RCC 7860 (cell line): ENCODE measurements around the gene ACSF3.
A peak's percentile ranks its signal among the peaks of the same experiment; 100 is the strongest.

Experiments
- DNase-seq: peaks from one replicate; pipeline ENCODE4 v3.0.0-alpha.2; 2015; ENCODE audit warnings: low spot score
- FAIRE-seq: peaks from 2 replicates; lab custom pipeline; 2012; peaks lifted over from hg19 to GRCh38; lab: Jason Lieb, UNC

The ACSF3 gene

DNA sequence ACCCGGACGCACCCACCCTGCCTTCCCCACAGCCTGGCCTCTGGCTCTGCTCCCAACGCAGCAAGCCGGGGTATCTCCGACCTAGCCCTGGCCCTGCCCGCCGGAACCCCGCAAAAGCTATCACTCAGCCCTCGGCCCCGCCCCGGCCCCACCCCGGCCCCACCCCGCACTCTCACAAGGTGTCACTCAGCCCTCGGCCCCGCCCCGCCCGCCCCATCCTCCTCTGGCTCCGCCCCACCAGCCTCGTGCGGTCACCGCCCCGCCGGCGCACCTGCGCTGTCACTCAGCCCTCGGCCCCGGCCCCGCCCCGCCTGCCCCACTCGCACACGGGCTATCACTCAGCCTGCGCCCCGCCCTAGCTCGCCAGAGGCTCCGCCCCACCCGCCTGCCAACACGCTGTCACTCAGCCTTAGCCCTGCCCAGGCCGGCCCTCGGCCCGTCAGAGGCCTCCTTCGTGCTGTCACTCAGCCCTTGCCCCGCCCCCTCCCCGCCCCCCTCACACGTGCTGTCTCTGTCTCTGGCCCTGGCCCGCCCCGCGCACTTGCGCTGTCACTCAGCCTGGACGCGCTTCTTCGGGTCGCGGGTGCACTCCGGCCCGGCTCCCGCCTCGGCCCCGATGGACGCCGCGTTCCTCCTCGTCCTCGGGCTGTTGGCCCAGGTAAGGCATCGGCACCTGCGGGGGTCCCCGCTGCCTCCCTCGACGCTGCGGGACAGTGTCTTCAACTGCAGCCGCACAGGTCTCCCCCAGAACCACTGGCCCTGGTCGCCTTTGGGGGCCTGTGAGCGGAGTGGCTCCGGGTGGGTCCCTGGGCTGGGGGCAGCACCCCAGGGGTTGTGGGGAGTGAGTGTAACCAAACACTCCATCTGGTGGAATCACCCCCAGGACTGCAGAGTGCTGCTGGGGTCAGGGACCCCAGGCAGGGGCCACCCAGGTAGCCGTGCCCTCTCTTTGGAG, 77.8 kb downstream of the ACSF3 start, which contains the start of gene CDH15:
Gene CDH15, plus strand, starts transcription at position 533 of the 955 bp plus-strand sequence. Its CDS starts 84 bp downstream, at position 617.
- DNase-seq (peak; percentile 78), FAIRE-seq (no peak)

DNA sequence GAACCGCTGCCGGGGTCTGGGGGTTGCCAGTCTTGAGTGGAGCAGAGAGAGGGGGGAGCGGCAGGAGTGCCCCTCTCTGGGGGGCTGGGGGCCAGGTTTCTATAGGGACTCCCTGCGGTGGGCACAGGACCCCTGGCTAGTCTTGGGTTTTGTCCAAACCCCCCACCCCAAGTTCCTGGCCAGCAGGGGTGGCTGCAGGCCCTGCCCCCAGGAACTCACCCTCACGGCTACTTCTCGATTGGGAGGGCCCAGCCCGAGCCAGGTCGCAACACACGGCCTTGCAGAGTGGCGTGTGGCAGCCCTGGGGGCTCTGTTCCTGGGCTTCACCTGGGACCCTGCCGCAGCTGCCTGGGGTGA, 78.5 kb downstream of the ACSF3 start:
- no peak for FAIRE-seq
- DNase-seq = no peak

DNA sequence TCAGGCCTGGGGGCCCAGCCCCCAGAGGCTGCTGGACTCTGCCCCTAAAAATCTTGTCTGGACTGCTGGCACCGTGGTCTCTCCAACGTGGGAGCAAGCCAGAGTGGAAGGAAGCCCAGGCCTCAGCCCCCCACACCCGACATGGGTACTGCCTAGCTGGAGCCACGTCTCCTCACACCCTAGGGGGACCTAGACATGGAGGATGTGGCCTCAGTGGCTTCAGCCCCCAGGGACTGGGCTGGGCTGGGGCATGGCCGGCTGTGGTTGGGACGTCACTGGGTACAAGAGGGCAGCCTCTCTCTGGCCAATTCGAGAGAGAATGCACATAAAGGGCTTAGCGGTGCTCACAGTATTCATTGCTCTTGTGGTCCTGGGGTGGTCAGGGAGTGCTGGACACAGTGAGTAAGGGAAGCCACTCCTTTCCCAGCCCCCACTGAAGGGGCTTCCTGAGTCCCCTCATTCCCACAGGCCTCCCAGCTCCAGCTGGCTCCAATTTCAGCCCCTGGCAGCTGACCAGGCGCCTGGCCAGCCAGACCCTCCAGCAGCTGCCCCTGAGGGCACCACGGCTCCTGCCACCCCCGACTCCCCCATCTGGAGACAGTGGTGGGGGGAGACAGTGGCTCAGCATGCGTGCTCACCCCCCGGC, 79.0 kb downstream of the ACSF3 start:
- DNase-seq = no peak
- no peak for FAIRE-seq

DNA sequence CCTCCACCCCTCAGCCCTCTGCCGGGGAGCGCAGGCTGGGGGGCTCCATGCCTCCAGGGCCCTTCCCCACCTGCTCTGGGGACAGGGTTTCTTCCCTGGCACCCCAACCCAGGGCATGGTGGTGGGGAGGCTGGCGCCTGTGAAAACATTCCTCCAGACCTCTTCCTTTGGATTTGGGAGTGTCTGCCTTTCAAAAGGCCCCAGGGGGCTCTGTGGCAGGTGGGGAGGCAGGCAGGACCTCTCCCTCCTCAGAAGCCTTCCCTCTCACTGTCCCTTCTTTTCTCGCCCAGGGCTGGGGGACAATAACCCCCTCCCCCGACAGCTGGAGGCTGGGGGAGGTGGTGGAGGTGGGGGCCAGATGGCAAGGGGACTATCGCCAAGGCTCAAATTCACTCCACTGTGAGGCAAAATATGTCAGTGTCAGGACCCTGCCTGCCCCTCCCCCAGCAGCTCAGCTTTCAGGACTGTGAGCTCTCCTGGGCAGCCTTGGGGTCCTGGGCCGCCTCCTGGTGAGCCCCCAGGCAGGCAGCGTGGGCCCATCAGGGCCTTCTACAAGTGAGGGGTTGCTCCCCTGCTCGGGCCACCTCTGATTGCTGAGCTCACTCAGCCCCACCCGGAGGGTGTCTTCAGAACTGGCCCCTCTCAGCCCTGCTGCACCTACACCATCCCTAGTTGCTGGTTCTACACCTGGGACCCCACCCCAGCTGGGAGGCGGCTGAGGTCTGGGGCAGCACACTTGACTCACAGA, 79.7 kb downstream of the ACSF3 start:
- FAIRE-seq = no peak
- DNase-seq = no peak

DNA sequence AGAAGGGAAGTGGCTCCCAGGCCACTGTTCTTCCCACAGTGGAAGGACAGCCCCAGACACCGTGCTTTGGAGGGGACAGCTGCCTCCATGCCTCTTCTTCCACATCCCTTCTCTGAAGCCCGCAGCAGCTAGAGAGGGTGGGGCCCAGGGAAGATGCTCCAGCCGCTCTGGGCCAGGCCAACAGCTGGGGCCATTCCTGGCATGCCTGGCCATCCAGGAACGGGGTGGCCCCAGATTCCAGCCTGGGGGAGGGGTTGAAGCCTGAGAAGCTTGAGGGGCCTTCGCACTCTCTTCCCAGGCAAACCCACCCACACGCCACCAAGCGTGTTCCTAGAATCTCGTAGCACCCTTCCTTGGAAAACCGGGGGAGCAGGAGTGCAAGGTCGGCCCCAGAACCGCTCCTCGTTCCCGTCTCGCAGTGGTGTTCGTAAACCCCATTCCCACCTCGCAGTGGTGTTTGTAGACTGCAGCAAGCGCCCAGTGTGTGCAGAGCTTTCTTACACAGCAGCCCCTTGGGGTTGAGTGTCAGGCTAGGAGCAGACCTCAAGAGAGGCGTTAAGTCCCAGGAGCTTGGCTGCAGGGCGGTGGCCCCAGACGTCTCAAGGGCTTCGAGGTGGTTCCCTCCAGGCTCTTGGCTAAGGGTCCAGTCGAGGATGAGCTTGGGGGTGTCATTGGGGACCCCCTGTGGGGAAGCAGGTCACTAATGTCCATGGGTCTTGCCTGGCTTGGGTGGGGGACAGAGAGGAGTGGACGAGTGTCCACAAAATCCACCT, 80.6 kb downstream of the ACSF3 start:
- FAIRE-seq (no peak), DNase-seq (no peak)

DNA sequence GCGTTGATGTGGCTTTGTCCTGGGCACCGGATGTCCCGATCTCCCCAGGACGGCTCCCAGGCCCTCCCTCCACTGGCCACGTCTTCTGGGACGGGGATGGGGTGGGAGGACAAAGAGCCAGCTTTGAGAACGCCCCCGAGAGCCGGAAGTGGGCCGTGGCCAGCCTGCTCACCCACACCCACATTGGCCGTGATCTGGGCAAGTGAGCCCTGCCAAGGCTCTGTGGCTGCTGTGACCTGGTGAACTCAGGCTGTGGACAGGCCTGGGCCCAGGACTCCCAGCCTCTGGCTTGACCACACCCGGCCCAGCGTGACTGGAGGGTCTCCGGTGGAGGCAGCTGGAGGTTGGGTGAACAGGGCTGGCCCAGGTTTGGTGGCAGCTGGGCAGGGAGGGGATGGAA, 81.2 kb downstream of the ACSF3 start:
- no peak for DNase-seq
- no peak for FAIRE-seq

DNA sequence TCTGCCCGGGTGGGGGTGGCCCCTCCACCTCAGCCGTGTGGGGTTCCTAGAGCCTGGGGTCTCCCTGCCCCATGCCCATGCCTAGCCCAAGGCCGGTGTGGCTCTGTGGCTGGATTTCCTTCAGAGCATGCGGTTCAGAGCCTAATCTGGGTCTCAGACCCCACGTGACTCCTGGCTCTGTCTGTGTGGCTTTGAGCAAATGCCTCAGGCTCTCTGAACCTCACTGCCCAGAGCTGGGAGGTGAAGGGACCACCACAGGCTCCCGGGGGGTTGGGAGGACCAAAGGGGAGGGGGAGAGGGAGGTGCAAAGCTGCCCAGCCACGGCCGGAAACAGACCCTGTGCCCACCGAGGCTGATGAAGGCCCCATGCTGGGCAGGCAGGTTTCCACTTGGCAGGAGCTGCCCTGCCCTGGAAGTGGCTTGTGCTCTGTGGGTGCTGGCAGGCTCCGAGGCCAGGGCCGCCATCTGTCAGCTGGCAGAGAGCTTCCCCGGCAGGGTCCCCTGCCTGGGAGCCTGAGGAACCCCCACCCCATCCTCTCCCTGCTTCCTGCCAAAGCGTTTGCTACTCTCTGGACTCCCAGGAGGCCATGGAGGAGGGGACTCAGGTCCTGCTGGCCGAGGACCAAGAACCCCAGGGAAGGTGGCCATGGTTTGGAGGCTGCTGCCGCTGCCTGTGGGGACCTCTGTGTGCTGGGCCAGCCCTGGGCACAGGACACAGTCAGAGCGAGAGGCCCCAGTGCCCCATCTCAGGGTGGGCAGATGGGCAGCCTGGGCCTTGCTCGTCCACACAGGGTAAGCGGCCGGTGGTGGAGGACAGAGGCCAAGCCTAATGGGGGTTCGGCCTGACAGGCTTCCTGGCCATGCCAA, 81.9 kb downstream of the ACSF3 start:
- no peak for DNase-seq
- FAIRE-seq = no peak

DNA sequence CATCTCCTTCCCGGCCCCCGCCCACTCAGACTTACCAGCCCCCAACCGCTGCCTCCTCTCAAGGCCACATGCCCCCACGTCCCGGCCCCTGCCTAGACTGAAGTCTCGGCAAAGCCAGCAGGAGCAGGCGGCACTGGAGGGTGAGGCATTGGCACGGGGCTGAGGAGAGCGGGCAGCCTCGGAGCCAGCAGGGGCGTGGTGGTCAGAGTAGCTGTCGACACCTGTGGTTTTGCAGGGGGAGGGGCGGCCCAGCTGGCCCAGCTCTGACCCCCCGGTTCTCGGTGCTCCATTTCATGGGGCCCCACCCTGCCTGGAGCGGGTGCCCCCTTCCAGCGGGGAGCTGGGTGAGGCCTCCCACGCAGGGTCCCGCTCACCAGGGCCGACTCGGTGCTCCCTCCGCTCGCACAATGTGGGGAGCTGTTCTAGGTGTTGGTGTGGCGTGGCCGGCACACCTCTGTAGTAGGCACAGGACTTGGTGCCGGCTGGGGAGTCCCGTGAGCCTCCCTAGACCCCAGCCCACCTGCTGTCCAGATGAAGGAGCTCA, 82.6 kb downstream of the ACSF3 start:
- DNase-seq = no peak

DNA sequence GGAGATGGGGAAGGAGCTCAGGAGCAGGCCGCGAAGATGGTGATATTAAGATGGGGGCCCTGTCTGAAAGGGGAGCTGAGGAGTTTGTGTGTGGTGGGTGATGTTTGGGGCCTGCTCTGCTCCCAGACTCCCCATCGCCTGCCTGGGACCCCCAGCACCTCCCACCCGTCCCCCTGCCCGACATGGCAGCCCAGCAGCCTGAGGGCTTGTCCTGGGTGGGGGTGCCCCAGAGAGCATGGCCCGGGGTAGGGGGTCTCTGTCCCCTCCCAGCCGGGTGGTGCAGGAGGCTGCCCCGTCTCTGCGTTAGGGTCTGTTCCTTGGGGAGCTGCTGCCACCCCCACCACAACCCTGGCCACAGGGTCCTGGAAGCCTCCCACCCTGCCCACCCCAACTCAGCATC, 83.1 kb downstream of the ACSF3 start:
- DNase-seq (no peak), FAIRE-seq (no peak)

More for the DNA sequence above, 82.6 kb downstream of the ACSF3 start:
- FAIRE-seq = no peak

DNA sequence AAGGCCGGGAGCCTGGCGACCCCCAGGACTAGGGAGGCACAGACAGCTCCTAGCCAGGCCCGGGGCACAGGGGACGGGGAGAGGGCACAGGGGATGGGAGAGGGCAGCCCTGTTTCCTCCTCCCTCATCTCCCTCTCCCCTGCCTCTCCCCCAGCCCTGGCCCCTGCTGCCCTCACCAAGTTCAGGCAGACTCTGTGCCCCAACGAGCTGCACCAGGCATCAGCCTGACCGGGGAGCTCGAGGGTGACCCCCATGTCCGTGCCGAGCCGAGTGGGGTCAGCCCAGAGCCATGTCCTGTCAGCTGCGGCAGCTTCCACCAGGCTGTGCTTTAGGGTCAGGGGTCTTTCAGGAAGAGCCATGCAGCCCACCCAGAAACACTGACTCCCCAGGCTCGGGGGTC, 83.8 kb downstream of the ACSF3 start:
- DNase-seq (no peak), FAIRE-seq (no peak)

DNA sequence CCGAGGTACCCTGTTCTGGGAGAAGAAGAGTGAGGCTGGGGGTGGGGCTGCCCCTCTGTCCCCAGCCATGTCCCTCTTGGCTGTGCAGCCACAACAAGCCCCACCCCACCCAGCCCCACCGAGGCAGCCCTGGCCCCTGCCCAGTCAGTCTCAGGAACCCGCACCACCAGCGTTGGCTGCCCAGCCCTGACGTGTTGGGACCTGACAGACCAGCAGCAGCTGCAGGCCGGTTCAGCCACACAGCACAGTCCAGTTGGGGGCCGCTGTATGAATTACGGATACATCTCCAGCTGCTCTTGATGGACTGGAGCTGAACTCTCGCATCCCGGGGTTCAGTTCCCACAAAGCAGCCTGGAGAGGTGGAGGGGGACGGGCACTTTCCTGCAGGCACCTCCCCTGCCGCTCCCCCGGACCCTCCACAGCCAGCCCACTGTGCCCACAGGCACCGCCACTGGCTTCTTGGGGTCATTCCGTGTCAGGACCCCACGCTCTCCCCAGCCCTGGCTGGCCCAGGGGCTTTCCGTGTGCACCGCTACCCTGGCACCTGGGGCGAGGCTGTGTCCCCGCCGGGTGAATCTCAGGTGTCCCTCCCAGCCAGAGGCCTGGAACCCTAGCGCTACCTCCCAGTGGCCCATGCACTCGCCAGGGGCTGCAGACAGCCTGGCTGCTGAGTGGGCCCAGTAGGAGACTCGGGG, 84.9 kb downstream of the ACSF3 start:
- no peak for DNase-seq
- no peak for FAIRE-seq

DNA sequence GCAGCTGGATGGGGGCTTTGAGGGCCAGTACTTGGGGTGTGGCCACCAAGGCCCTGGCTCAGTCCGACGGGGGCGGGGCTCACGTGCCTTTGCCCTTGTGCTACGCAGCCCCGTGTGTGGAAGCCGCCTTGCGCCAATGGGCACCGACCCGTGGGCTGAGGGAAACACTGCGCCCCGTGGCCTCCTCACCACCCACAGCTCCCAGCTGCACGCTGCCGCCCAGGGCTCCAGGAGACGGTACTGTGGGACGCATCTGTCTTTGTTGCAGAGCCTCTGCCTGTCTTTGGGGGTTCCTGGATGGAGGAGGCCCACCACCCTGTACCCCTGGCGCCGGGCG, 85.5 kb downstream of the ACSF3 start:
- FAIRE-seq (no peak), DNase-seq (no peak)

DNA sequence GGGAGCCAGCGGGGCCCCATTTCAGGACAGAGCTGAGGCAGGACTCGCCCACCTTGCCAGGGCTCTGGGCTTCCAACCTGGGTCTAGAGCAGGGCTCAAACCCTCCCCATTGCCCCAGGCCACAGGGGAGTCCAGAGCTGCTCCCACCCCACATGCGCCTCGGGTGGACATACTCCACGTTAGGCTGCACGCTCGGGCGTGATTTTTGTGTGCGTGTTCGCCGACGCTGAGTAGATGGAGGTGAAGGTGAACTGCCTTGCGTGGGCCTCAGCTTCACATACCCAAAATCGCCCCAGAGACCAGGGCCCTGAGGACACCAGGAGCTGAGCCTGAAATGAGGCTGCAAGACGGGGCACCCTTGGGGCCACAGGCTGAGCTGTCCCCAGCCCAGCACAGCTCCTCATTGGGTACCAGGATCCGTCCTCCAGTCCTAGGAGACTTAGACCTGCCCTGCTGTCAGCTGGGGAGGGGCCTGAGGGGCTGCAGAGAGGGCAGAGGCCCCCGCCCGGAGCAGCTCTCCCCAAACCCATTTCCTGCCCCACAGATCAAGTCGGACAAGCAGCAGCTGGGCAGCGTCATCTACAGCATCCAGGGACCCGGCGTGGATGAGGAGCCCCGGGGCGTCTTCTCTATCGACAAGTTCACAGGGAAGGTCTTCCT, 86.1 kb downstream of the ACSF3 start:
- no peak for DNase-seq
- no peak for FAIRE-seq

DNA sequence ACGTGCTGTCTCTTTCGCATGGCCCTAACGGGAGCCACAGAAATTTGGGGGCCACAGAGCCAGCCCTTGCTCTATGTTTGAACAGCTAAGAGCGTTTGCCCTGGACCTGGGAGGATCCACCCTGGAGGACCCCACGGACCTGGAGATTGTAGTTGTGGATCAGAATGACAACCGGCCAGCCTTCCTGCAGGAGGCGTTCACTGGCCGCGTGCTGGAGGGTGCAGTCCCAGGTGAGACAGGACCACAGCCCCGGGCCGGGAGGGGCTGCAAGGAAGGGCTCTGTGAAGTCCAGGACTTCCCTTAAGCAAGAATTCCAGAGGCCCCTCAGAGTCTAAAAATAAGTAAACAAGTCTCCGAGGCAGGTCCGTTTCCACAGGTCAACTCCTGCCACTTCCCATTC, 89.8 kb downstream of the ACSF3 start:
- FAIRE-seq = no peak
- DNase-seq = no peak

DNA sequence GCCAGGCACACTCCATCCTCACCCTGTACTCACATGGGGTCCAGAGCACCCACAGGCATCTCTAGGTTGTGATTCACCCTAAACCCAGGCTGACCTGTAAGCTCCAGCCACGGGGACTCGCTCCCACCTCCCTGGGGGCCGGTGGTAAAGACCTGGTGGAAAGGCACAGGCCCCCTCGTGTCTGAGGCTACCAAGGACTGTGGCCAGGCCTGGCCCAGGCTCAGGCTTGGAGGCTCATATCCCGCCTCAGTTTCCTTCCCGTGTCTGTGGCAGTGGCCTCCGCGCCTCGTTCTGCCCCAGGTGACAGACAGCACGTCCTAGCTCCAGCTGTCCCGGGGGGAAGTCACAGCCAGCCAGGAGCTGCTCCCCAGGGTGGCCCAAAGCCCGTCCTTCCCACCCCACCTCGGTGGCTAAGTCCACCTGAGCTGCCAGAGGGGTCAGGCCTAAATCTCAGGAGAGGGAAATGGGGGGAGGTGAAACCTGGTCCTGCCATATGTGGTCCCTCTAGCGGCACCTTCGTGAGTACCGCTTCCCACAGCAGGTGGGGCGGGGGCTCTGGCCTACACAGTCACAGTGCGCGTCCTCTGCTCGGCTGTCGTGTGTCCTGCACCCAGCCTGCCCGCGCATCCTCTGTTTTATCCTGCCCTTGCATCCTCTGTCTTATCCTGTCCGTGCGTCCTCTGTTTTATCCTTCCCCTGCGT, 90.5 kb downstream of the ACSF3 start:
- DNase-seq (no peak), FAIRE-seq (no peak)

DNA sequence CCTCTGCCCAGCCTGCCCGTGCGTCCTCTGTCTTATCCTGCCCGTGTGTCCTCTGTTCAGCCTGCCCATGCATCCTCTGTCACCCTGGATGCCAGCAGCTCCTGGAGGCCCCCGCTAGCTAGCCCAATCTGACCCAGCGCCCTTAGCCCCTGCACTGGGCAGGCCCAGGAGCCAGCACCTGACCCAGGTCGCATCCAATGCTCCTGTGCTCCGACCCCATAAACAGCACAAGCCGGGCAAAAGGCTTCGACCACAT, 91.0 kb downstream of the ACSF3 start:
- DNase-seq (no peak), FAIRE-seq (no peak)

DNA sequence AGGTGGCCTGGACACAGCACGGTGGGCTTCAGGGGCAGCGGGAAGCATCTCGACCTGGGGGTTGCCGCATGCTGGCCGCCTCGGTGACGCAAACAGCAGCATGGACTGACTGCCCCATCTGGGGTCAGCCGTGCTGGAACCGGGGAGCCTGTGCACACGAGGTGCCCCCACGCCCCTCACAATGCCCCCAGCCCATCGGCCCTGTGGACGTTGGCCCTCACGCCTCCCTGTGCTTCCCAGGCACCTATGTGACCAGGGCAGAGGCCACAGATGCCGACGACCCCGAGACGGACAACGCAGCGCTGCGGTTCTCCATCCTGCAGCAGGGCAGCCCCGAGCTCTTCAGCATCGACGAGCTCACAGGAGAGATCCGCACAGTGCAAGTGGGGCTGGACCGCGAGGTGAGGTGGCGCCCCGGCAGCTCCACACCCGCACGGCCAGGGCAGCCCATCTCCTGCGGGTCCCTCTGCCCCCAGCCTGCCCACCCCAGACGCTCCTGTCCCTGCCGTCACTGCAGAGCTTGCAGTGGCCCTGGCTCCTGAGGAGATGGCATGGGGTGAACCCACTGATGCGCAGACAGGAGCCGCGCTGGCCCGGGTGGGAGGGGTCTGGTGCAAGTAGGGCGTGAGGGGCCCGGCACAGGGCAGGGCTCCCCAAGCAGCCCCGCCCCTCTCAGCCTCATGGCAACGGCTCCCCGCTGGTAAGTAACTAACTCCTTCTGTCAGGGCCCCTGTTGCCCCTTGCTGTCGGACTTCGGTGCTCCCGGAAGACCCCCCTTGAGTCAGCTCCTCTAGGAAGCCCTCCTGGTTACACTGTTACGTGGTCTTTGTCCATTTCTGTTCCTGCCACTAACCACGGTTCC, 91.5 kb downstream of the ACSF3 start:
- DNase-seq = no peak
- FAIRE-seq = no peak
